ENCODE data around the gene DNAH3.

GRCh38 chr16:20931066-20931600, 219.5 kb downstream of the DNAH3 start:
- TF ChIP-seq CTCF (IDR thresholded peaks at IDR 0.05) (no peak), POLR2A (IDR thresholded peaks at IDR 0.05) (no peak)
